ENCODE data around the gene GLT1D1. TPM values are rescaled to one million over a fixed set of nuclear protein-coding genes. Genes with fewer than 3 reads are reported as not detected.

Gene GLT1D1
- total and polyA plus RNA-seq, 2 of the 8 experiments (the other 6 are each of a cell fraction or from before 2014, with no cell fraction given) = 1.5 to 3.6 TPM

DNA sequence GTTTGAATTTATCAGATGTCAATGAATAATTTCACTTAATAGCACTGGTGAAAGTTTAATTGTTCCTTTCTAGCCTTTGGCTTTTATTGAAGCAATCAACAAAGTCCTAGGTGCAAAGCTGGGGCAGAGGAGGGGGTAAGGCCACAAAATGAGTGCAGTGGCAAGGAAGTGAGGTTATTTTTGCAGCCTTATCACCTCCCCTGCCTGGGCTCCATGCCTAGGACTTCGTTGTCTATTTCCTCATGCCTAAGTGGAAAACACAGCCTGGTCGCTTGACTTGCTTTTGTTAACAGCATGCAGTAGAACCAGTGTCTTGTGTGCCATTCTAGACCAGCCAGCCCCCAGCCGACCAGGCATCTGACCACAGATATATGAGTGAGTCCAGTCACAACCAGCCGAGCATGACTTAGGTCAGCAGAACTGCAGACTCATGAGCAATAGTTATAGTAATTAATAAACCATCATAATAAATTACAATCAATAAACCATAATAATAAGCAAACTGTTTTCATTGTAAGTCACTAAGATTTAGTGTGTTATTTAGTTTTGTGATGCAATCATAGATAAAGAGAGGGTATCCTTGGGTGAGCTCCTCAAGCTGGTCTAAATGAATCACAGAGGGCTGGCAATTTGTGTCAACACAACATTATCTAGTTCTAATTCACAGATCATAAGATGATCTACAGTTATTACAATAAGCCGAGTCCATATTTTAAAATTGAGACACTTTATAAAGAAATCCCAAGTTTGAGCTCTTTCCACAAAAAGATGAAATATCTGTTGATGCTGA lies 156.8 kb downstream of the GLT1D1 start:
- H3K36me3 ChIP-seq (ENCODE audit: control insufficient read depth in 2 of 4, insufficient read depth in 4 of 4, low read length in 3 of 4) = no peaks in the 10 kb centered on the region
- H3K27ac ChIP-seq (ENCODE audit: low read depth, low read length) = no peak overlapping the region
- CTCF ChIA-PET (ENCODE audit: partially characterized antibody) = interaction anchor here (1.6 kb wide), 1 partner anchor 43 kb away, joined by 3 read pairs; no protein-coding TSS in a partner anchor
- no peak overlapping the region for H4K91ac ChIP-seq (replicated peaks; ENCODE audit: insufficient read length, low read length)
- H3K79me2 ChIP-seq (ENCODE audit: control insufficient read depth in 1 of 2, insufficient read depth in 2 of 2, low read length in 2 of 2) = no peaks in the 10 kb centered on the region
- H3K4ac ChIP-seq (replicated peaks; ENCODE audit: insufficient read length, low read depth, low read length) = no peak overlapping the region
- H3K27me3 ChIP-seq (replicated peaks in 1 of 4; ENCODE audit: control insufficient read depth in 3 of 4, extremely low read depth in 1 of 4, insufficient read depth in 3 of 4, low read length in 3 of 4) = no peaks in the 10 kb centered on the region
- no peak overlapping the region for H3K14ac ChIP-seq (ENCODE audit: insufficient read length)
- 83% methylated on average over 5 of the region's 5 CpGs; no CpG with 5 or more reads in 1 of the 2 experiments for WGBS, 2 experiments (ENCODE audit: extremely low coverage in 1 of 2, insufficient coverage in 1 of 2, insufficient read length in 1 of 2, insufficient replicate concordance in 2 of 2, low coverage in 1 of 2, low lambda C conversion rate in 2 of 2, missing lambda C conversion rate in 1 of 2)
- no peak overlapping the region for H3K9ac ChIP-seq (replicated peaks in 1 of 4; ENCODE audit: extremely low read depth in 1 of 4, low read depth in 3 of 4, low read length in 3 of 4)
- H3K56ac ChIP-seq (replicated peaks; ENCODE audit: insufficient read length, low read depth, low read length) = no peak overlapping the region
- H3K9me3 ChIP-seq (ENCODE audit: insufficient read depth in 2 of 2, low read depth in 1 of 2, low read length in 1 of 2) = no peaks in the 10 kb centered on the region
- no peak overlapping the region for H2AK5ac ChIP-seq (ENCODE audit: low read depth, low read length)
- no peaks in the 10 kb centered on the region for H3K4me1 ChIP-seq (replicated peaks in 1 of 4; ENCODE audit: control insufficient read depth in 3 of 4, insufficient read depth in 4 of 4, low read length in 3 of 4)
- FAIRE-seq (no peak), DNase-seq (ENCODE audit: low read depth in 1 of 2, low spot score in 2 of 2) (no peak)
- no peak overlapping the region for H2BK20ac ChIP-seq (ENCODE audit: low read length)
- no peak overlapping the region for H3K4me2 ChIP-seq (ENCODE audit: insufficient read depth in 1 of 2, low read depth in 2 of 2, low read length in 2 of 2)
- H4K8ac ChIP-seq (ENCODE audit: extremely low read depth, insufficient read depth, low read length) = no peak overlapping the region
- H2BK15ac ChIP-seq (ENCODE audit: low read length) = no peak overlapping the region
- no peak overlapping the region for H2BK5ac ChIP-seq (ENCODE audit: low read depth, low read length)
- no peak overlapping the region for H2BK12ac ChIP-seq (ENCODE audit: low read depth, low read length)
- H3K4me3 ChIP-seq (ENCODE audit: extremely low read depth in 1 of 4, insufficient read depth in 2 of 4, low read depth in 3 of 4, low read length in 4 of 4) = no peak overlapping the region
- TF ChIP-seq GABPA (IDR thresholded peaks at IDR 0.05; ENCODE audit: borderline replicate concordance, insufficient read depth, low read length) = no peak
- TF ChIP-seq MAFK (IDR thresholded peaks at IDR 0.05; ENCODE audit: low read depth, low read length) = no peak
- TF ChIP-seq SP1 (IDR thresholded peaks at IDR 0.05; ENCODE audit: low read depth, low read length) = no peak
- no peak for TF ChIP-seq KDM5A (IDR thresholded peaks at IDR 0.05; ENCODE audit: low read length)
- TF ChIP-seq, protein P1, sequence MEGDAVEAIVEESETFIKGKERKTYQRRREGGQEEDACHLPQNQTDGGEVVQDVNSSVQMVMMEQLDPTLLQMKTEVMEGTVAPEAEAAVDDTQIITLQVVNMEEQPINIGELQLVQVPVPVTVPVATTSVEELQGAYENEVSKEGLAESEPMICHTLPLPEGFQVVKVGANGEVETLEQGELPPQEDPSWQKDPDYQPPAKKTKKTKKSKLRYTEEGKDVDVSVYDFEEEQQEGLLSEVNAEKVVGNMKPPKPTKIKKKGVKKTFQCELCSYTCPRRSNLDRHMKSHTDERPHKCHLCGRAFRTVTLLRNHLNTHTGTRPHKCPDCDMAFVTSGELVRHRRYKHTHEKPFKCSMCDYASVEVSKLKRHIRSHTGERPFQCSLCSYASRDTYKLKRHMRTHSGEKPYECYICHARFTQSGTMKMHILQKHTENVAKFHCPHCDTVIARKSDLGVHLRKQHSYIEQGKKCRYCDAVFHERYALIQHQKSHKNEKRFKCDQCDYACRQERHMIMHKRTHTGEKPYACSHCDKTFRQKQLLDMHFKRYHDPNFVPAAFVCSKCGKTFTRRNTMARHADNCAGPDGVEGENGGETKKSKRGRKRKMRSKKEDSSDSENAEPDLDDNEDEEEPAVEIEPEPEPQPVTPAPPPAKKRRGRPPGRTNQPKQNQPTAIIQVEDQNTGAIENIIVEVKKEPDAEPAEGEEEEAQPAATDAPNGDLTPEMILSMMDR (IDR thresholded peaks at IDR 0.05; ENCODE audit: control extremely low read depth in 1 of 3, insufficient read depth in 1 of 3, low read depth in 1 of 3, low read length in 3 of 3) = no peak
- TF ChIP-seq RNF2 (IDR thresholded peaks at IDR 0.05; ENCODE audit: borderline replicate concordance, low read depth, low read length, missing control alignments, poor library complexity, severe bottlenecking) = no peak
- no peak overlapping the region for H3K18ac ChIP-seq (ENCODE audit: extremely low read depth, low read length)
- H3K23ac ChIP-seq (ENCODE audit: insufficient read length) = no peak overlapping the region
- H2BK120ac ChIP-seq (replicated peaks; ENCODE audit: low read depth, low read length) = no peak overlapping the region
- no peaks in the 10 kb centered on the region for H3K79me1 ChIP-seq (ENCODE audit: low read depth, low read length)
- POLR2A ChIA-PET (ENCODE audit: partially characterized antibody) = no interaction called here
- H2AFZ ChIP-seq (ENCODE audit: low read length) = no peak overlapping the region
- no peaks in the 10 kb centered on the region for H4K20me1 ChIP-seq (replicated peaks in 1 of 2; ENCODE audit: control insufficient read depth in 1 of 2, insufficient read depth in 2 of 2, low read length in 2 of 2)
- peaks cover 3% of the 10 kb centered on the region; the same call in 1 of the 2 replicates for H3K23me2 ChIP-seq (ENCODE audit: low read depth, low read length)
- H4K5ac ChIP-seq (ENCODE audit: insufficient read length, low read depth, low read length) = no peak overlapping the region

Measured in H1 (cell line).